Hypothalamus (tissue), 51 donors: ENCODE measurements around the gene GJD3.

ENCODE experiments used
- DNase-seq, 51 donors: peaks; one replicate each; lab custom pipeline; 2025; lab: John Stamatoyannopoulos, UW

The GJD3 gene

DNA sequence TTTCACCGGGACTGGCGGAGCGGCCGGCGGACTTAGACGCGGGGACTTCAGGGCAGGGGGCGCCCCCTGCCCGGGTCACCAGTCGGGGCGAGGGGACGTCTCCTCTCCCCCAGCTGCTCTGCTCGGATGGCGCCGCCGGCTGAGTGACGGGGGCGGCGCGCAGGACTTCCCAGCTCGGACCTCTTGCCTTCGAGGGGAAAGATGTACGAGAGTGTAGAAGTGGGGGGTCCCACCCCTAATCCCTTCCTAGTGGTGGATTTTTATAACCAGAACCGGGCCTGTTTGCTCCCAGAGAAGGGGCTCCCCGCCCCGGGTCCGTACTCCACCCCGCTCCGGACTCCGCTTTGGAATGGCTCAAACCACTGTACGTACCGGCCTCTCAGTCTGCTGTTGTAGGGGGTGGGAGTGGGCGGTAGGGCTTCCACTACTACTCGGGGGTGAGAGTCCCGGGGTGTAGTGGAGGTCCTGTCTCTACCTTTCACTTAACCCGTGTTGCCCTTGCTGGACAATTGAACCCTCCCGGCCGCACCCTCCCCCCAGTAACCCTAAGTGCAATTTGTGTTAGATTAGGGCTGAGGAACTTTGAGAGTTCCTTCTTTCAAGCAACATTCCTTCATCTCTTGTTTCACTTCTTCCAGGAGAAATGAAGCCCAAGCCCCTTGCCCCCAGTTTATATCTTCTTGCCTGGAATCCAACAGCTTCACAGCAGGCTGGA, 21.9 kb downstream of the GJD3 start:
- peak in 1 of 51 donors; percentile 11 for DNase-seq

DNA sequence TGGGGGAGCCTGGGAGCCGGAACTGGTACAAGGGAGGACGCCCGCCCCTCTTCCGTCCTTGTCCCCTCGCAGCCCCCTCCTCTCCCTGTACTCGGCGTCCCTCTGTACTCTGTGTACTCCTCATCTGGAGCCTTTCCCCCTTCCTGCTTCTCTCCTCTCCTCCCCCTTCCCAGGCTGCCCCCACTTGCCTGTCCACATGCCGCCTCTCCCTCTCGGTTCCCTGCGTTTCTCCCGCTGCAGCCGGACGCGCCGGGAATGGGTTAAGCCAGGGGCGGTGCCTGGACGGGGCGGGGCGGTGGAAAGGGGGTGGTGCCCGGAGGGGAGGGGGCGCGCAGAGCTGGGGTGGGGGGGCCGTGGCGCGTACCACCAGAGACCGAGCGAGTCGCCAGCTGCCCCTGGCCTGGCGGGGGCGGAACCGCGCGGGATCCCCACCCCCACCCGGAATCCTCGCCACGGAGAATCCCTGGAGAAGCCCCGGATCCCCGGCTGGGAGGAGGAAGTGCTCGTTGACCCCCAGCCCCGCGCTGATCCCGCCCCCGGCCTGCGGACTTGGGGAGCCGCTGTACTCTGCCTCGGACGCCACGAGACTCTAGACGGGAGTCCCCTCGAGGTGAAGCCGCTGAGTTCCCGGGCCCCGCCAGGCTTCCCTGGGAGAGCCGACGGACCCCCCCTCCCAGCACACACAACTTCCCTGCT, 22.6 kb downstream of the GJD3 start:
- peak in 38 of 51 donors; percentile 21 to 78 (median 56) for DNase-seq

GRCh38 chr17:40340880-40341807, 23.4 kb downstream of the GJD3 start:
- DNase-seq: peak in 44 of 51 donors; percentile 9 to 89 (median 67)

- no peak for DNase-seq
These were observed 24.2 kb downstream of the GJD3 start for GRCh38 chr17:40340327-40340726.

- no peak for DNase-seq
These were observed 25.4 kb downstream of the GJD3 start for GRCh38 chr17:40338941-40339649.

- no peak for DNase-seq
These were observed 26.5 kb downstream of the GJD3 start for GRCh38 chr17:40338058-40338457.

GRCh38 chr17:40337351-40337750, 27.2 kb downstream of the GJD3 start:
- DNase-seq: no peak

DNA sequence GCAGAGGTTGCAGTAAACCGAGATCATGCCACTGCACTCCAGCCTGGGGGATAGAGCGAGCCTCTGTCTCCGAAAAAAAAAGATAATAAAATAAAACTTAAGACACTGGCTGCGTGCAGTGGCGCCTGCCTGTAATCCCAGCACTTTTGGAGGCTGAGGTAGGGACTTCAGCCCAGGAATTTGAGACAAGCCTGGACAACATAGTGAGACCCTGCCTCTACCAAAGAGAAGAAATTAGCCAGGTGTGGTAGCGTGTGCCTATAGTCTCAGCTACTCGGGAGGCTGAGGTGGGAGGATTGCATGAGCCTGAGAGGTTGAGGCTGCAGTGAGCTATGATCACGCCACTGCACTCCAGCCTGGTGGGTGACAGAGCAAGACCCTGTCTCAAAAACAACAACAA, 28.9 kb downstream of the GJD3 start:
- DNase-seq: no peak

GRCh38 chr17:40333781-40334448, 30.6 kb downstream of the GJD3 start:
- DNase-seq: no peak

DNA sequence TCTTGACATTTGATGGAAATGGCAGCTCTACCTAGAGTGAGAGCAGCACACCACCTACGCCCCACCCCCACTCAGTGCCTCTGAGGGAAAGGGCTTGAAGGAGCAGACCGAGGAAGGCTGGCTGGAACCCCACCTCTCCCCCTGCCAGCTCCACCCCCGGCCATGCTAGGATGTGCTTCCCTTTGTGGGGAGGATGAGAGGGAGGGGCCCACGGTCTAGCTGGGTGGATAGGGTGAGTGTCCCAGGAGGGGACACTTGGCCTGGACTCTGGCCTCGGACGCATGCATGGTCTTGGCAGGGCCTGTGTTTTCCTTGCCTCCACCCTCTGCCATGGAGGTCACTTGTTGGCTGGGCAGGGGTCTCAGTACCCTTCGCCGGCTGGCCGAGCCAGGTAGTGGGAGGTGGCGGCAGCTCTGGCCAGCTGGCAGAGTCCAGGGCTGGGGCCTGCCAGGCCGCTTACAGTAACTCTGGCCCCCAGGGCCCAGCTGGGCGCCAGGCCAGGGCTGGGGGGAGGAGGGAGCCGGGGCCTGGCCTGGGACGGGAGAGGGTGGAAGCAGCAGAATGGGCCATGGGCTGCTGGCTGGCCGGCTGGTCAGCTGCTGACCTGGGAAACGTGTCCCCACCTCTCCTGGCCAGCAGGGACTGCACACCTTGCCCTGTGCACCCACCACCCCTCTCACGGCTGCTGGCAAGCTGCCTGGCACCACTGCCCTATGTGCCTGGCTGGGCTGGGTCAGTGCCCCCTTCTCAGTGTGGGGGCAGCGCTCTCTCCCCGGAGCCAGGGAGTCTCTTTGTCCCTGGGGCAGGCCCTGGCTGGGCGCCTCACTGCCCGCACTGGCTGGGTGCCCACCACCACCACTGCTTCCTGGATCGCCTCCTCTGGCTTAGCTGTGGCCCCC, 32.5 kb downstream of the GJD3 start:
- peak in 47 of 51 donors; percentile 33 to 93 (median 78) for DNase-seq

DNA sequence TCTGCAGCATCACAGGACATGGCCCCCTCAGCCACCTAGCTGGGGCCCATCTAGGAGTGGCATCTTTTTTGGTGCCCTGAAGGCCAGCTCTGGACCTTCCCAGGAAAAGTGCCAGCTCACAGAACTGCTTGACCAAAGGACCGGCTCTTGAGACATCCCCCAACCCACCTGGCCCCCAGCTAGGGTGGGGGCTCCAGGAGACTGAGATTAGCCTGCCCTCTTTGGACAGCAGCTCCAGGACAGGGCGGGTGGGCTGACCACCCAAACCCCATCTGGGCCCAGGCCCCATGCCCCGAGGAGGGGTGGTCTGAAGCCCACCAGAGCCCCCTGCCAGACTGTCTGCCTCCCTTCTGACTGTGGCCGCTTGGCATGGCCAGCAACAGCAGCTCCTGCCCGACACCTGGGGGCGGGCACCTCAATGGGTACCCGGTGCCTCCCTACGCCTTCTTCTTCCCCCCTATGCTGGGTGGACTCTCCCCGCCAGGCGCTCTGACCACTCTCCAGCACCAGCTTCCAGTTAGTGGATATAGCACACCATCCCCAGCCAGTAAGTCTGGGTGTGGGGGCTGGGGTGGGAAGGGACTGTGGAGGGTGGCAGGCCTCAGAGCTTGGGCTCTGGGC, 33.6 kb downstream of the GJD3 start:
- DNase-seq: no peak

DNA sequence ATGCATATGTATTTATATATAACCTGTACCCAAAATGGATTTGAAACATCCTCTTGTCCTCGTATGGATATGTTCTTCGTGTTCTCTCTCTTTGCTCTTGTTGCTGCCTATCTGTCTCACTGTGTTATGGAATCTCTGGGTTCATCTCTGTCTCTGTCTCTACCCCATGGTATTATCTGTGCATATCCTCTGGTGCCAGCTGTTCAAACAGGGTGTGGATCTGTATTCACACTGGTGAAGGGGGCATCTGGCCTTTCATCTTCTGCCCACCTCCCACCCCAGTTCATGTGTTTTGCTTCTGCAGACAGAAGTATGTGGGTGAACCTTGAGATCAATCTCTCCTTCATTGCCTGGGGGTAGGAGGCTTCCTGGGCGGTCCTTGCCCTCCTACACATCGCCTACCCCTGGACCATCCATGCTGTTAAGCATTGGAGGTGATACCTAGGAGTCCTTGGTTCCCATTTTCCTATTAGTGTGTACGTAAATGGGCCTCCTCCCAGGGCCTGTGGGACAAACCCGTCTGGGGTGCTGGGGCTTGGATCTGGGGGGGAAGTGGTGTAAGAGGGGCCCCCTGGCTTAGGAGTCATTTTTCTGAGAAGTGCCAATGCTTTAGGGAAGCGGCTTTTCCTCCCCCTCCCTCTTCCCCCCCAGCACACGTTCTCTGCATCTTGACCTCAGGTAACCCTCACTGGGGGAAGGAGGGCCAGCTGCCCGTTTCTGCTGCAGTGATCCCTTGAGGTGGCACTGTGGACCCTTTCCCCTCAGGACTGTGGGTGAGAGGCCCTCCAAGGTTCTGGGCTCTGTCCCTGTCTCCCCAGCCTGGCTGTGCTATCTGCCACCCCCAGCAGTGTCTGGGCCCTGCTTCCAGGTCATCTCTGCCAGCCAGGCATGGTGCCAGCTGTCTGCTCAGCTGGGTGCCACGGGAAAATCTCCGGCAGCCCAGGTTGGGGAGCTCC, 34.4 kb downstream of the GJD3 start:
- peak in 7 of 51 donors; percentile 11 to 38 (median 29) for DNase-seq

DNA sequence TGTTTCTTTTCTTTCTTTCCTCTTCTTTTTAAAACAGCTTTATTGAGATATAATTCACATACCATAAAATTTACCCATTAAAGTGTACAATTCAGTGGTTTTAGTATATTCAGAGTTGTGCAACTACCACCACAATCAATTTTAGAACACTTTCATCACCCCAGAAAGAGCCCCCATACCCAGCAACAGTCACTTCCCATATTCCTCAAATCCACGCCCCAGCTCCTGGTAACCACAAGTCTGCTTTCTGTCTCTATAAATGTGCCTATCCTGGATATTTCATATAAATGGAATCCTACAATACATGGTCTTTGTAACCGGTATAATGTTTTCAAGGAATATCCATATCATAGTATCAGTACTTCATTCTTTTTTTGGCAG, 36.2 kb downstream of the GJD3 start:
- DNase-seq: no peak

DNA sequence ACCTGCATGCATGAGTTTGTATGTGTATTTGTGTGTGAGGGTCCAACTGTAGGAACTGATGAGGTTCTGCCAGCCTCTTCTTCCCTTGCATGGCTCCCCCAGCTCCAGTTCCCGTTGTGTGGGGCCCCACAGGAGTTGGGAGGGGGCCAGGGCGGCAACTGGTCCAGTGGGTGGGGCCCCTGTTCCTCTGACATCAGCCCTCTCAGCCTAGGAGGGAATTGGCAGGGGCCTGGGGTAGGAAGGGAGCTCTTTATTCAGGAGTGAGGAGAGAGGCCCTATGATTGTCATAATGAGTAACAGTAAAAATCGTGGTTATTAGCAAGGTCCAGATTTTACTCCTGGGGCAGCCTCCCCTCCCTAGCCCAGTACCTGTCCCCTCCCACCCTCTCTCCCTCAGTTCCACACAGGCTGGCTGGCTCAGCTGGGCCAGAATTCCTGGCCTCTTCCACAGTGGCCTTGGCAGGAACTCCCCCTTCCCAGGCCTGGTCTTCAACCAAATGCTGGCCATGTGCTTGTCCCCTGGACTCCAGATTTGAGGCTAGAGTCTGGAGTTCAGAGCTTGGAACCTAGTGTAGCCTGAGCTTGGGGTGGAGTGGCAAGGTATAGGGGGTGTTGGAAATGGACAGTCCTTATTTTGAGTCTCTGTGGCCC, 36.7 kb downstream of the GJD3 start:
- no peak for DNase-seq

DNA sequence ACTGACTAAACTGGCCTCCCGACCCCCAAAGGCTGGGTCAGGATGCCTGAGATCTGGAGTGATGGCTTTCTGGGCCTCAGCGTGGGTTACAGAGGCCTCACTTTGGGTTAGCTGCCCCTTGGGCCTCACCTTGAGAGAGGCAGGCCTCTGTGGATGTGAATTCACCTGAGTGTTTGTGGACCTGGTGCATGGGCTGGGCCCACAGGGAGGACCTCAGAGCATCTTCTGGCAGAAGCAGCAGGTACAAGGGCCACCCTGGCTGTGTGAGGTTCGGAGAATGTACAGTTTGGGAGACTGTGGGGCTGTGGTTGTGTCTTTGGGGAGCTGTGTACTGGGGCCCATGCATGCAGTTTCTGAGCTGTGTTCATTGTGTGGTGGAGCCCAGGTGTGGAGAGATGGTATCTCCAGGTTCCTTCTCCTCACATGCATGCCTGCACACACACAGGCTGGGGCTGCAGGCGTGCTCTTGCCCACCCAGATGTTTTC, 37.2 kb downstream of the GJD3 start:
- DNase-seq: no peak

GRCh38 chr17:40326832-40327199, 37.7 kb downstream of the GJD3 start:
- DNase-seq: no peak
